ENCODE data around the gene FMN1. TPM values are rescaled to one million over a fixed set of nuclear protein-coding genes. Genes with fewer than 3 reads are reported as not detected.

The FMN1 gene
- total and polyA plus RNA-seq, 2 of the 8 experiments (the other 6 are each of a cell fraction or from before 2014, with no cell fraction given), result 0.27 to 3.7 TPM

DNA sequence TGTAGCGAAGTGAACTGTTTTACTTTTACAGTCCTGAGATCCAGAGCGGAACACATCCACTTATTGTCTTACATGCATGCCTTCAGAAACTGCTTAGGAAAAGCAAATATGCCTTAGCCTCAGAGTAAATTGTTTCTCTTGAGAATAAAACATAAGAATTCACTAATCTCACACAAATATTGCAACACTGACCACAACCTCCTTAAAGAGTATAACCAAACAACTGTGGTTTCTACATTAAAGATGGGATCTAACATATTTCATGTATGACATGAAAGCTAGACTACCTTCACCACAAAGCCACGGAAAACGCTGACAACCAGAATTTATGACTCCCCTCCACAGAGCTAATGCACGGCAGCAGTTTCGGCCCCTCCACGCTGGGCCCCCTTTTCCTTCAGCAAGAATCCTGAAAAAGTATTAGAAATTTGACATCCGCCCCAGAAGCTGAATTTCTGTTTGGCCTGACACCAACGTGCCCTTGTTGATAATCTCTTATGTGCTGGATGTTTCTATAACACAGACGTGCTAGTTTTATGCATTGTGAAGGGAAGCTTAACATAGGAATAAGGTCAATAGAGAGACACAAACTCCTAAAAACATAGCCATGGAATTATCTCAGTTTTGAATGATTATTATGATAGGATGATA is 392.1 kb downstream of the FMN1 start:
- Histone ChIP-seq H3K27ac (ENCODE audit: low read depth, low read length) (no peak overlapping the region), H2BK5ac (ENCODE audit: low read depth, low read length) (no peak overlapping the region), H3K4me2 (ENCODE audit: insufficient read depth in 1 of 2, low read depth in 2 of 2, low read length in 2 of 2) (no peak overlapping the region), H2AK5ac (ENCODE audit: low read depth, low read length) (no peak overlapping the region), H4K8ac (ENCODE audit: extremely low read depth, insufficient read depth, low read length) (no peak overlapping the region), H3K36me3 (ENCODE audit: control insufficient read depth in 2 of 4, insufficient read depth in 4 of 4, low read length in 3 of 4) (no peaks in the 10 kb centered on the region; a peak in 1 of 8 replicates), H4K20me1 (replicated peaks in 1 of 2; ENCODE audit: control insufficient read depth in 1 of 2, insufficient read depth in 2 of 2, low read length in 2 of 2) (no peaks in the 10 kb centered on the region), H3K23me2 (ENCODE audit: low read depth, low read length) (no peaks in the 10 kb centered on the region), H3K9ac (replicated peaks in 1 of 4; ENCODE audit: extremely low read depth in 1 of 4, low read depth in 3 of 4, low read length in 3 of 4) (no peak overlapping the region), H2BK120ac (replicated peaks; ENCODE audit: low read depth, low read length) (no peak overlapping the region), H3K4me3 (ENCODE audit: extremely low read depth in 1 of 4, insufficient read depth in 2 of 4, low read depth in 3 of 4, low read length in 4 of 4) (no peak overlapping the region), H4K5ac (ENCODE audit: insufficient read length, low read depth, low read length) (no peak overlapping the region), H2BK20ac (ENCODE audit: low read length) (no peak overlapping the region), H3K56ac (replicated peaks; ENCODE audit: insufficient read length, low read depth, low read length) (no peak overlapping the region), H3K79me2 (ENCODE audit: control insufficient read depth in 1 of 2, insufficient read depth in 2 of 2, low read length in 2 of 2) (no peaks in the 10 kb centered on the region), H3K27me3 (replicated peaks in 1 of 4; ENCODE audit: control insufficient read depth in 3 of 4, extremely low read depth in 1 of 4, insufficient read depth in 3 of 4, low read length in 3 of 4) (no peaks in the 10 kb centered on the region), H3K9me3 (ENCODE audit: insufficient read depth in 2 of 2, low read depth in 1 of 2, low read length in 1 of 2) (no peaks in the 10 kb centered on the region), H2BK15ac (ENCODE audit: low read length) (no peak overlapping the region), H2BK12ac (ENCODE audit: low read depth, low read length) (no peak overlapping the region), H3K4me1 (replicated peaks in 1 of 4; ENCODE audit: control insufficient read depth in 3 of 4, insufficient read depth in 4 of 4, low read length in 3 of 4) (no peaks in the 10 kb centered on the region), H3K14ac (ENCODE audit: insufficient read length) (no peak overlapping the region), H2AFZ (ENCODE audit: low read length) (no peak overlapping the region), H3K23ac (ENCODE audit: insufficient read length) (no peak overlapping the region), H3K18ac (ENCODE audit: extremely low read depth, low read length) (no peak overlapping the region), H3K4ac (replicated peaks; ENCODE audit: insufficient read length, low read depth, low read length) (no peak overlapping the region), H4K91ac (replicated peaks; ENCODE audit: insufficient read length, low read length) (no peak overlapping the region), H3K79me1 (ENCODE audit: low read depth, low read length) (no peaks in the 10 kb centered on the region)
- no peak for DNase-seq (ENCODE audit: low read depth in 1 of 2, low spot score in 2 of 2)
- FAIRE-seq, result no peak
- 89% methylated on average over 10 of the region's 10 CpGs; no CpG with 5 or more reads in 1 of the 2 experiments for WGBS, 2 experiments (ENCODE audit: extremely low coverage in 1 of 2, insufficient coverage in 1 of 2, insufficient read length in 1 of 2, insufficient replicate concordance in 2 of 2, low coverage in 1 of 2, low lambda C conversion rate in 2 of 2, missing lambda C conversion rate in 1 of 2)
- ChIA-PET CTCF (ENCODE audit: partially characterized antibody) (interaction anchor here (0.6 to 1.4 kb wide), 2 partner anchors 13 to 154 kb away, joined by 3 to 4 read pairs; no protein-coding TSS in a partner anchor), POLR2A (ENCODE audit: partially characterized antibody) (no interaction called here)
- no peak for TF ChIP-seq SIN3A (conservative IDR thresholded peaks at IDR 0.05 in 1 of 2, IDR thresholded peaks at IDR 0.05 in 1 of 2; ENCODE audit: low read depth in 1 of 2, low read length in 2 of 2)
- TF ChIP-seq SP1 (IDR thresholded peaks at IDR 0.05; ENCODE audit: low read depth, low read length), result no peak
- no peak for TF ChIP-seq CREB1 (IDR thresholded peaks at IDR 0.05)
- no peak for TF ChIP-seq ASH2L (IDR thresholded peaks at IDR 0.05; ENCODE audit: low read length)
- TF ChIP-seq BACH1 (IDR thresholded peaks at IDR 0.05; ENCODE audit: low read length), result no peak
- TF ChIP-seq SIRT6 (IDR thresholded peaks at IDR 0.05; ENCODE audit: low read length), result no peak
- no peak for TF ChIP-seq EGR1 (IDR thresholded peaks at IDR 0.05; ENCODE audit: borderline replicate concordance, low read depth, low read length)
